ENCODE data around the gene SYNE3.

The SYNE3 gene

GRCh38 chr14:95493503-95493902, 22.9 kb downstream of the SYNE3 start:
- peak in 1 of 58 donors; percentile 10 for DNase-seq

GRCh38 chr14:95491936-95492608, 24.4 kb downstream of the SYNE3 start:
- DNase-seq: no peak

- peak in 4 of 58 donors; percentile 26 to 54 (median 32) for DNase-seq
Measured at GRCh38 chr14:95490727-95491451, 25.6 kb downstream of the SYNE3 start.

DNA sequence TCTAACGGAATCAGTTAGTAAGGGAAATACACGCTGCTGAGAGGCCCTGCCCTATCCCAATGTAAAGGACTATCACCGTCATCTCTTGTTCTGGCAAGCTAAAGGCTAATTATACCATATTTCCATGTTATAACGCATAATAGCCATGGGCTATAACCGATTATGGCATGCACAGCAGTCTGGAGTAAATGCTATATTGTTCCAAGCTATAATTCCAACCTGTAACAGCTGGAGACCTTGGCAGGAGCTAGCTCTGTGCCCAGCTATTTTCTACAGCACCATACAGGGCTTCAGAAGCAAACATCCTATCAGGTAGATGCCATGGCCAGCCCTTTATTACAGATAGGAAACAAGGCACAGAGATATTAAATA, 26.3 kb downstream of the SYNE3 start:
- no peak for DNase-seq

GRCh38 chr14:95489214-95490137, 27.0 kb downstream of the SYNE3 start:
- peak in 7 of 58 donors; percentile 25 to 53 (median 37) for DNase-seq

- peak in 35 of 58 donors; percentile 13 to 71 (median 43) for DNase-seq
Measured at GRCh38 chr14:95488376-95489213, 27.9 kb downstream of the SYNE3 start.

GRCh38 chr14:95487669-95488084, 28.8 kb downstream of the SYNE3 start:
- DNase-seq: no peak

GRCh38 chr14:95486875-95487668, 29.4 kb downstream of the SYNE3 start:
- DNase-seq: no peak

GRCh38 chr14:95485222-95485819, 31.1 kb downstream of the SYNE3 start:
- no peak for DNase-seq

GRCh38 chr14:95484296-95484695, 32.2 kb downstream of the SYNE3 start:
- DNase-seq: no peak

DNA sequence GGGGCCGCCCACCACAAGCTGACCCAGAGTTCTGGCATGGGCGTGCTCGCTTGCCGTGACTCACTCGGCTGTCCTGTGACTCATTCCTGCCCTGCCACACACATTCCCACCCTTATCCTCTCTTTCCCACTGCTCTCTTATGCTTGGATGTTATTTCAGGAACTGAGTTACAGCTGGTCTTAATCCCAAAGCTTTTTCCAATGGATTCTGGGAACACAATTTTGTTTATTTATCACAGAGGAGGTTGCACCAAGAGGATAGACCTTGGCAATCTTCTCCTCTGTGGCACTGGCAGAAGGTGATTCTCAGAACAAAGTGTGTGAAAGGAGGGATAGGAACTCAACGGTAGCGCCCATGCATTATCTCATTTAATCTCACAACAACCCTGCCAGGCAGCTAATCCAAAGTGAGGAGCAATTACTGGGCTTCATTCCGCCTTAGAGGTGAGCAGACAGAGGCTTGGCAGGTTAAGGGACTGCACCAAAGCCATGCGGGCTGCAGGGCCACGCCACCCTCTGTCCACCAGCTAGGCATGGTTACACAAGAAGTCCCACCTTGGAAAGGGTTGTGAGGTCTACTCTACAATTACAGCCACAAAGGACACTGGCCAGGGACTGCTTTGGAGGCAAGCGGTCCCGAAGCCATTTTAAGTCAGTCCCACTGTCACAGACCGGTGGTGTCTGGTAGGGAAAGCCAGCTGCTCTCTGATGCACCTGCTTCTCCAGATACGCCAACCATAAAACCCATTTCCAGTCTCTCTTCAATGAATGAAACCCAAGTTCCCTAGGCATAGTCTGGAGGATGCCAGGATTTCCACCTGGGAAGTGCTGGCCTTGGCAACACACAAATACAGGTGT, 32.9 kb downstream of the SYNE3 start:
- peak in 7 of 58 donors; percentile 7 to 74 (median 45) for DNase-seq

DNA sequence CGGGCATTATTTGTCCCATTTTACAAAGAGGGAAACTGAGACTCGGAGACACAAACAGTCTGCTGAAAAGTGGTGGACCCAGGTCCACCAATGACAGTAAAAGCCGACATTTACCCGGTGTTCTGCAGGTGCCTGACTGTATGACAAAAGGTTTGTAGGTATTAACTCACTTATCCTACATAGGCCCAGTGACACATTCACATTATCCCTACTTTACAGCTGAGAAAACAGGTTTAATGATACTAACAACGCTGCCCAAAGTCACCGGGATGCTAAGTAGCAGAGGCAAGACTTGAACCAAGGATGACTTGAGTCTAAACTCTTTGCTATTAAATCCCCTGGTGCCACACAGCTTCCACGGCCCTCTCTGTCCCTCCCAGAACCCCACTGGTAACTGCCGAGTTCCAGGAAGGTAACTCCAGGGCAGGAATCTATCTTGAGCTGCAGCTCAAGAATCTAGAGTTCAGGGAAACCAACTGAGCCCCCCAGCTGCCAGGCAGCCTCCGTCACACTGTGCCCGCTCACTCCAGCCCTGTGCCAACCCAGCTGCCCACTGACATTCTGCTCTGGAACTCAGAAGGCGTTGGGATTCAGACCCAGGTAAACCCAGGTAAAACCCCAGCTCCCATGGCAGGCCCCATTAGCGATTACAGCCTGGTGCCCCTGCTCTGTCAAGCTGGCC, 33.7 kb downstream of the SYNE3 start:
- DNase-seq: peak in 1 of 58 donors; percentile 44

- DNase-seq: no peak
Measured at GRCh38 chr14:95481391-95482022, 34.9 kb downstream of the SYNE3 start.

DNA sequence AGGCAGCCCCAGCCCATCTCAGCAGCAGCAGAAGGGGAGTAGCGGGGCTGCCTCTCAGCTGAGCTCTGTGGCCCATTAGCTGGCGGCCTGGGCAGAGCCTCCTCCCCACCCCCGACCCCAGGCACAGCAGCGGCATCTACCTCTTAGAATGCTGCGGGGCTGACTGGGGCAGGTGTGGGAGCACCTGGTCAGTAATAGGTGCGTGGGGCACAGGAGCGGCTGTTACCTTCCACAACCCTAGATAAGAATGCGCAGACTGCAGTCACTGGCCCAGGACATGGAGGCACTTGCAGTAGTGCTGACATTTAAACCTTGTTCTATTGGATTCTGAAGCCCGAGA, 35.6 kb downstream of the SYNE3 start:
- no peak for DNase-seq

DNA sequence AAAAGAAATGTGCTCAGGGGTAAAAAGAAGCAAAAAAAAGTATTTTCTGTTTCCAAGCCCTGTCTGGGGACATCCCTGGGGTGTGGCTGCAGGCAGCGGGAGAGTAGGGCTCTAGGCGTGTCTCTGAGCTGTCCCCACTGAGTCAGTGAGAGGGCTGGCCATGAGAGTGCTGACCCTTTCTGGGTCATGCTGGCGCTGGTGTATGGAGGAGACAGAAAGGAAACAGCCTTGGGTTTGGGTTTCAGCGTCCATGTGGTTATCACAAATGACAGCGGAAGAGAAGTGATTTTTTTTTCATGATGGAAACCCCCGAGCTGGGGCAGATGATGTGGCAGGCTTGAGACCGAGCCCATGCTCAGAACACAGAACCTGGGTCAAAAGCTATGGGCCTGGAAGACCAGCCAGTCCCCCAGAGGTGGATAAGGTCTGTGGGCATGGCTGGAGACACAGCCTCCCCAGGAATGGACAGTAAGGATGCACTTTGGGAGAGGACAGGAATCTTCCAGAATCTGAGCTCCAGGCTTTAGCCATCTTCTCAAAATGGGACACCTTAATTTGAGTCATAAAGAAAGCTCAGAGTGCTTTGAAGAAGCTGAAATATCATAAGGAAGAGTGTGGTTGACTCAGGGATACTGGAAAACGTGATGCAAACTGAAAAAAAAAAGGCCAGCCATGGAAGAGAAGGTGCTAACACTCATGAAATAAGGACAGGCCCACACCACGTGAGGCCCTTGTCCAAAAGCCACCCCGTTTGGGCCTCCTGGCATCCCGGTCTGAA, 36.2 kb downstream of the SYNE3 start:
- no peak for DNase-seq

- no peak for DNase-seq
Measured at GRCh38 chr14:95479494-95479893, 37.0 kb downstream of the SYNE3 start.

DNA sequence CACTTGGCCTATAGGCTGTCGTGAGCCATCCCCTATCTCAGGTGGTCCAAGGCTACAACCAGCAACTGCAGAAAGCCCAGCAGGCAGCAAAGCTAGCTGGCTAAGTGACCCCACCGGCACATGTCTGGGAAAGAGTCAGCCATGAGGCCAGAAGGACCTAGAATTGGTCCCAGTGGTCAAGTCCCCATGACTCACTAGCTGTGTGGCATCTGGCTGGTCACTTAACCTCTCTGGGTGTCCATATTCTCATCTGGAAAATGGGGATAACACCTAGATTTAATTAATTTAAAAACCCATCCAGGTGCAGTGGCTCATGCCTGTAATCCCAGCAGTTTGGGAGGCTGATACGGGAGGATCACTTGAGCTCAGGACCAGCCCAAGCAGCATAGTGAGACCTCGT, 37.6 kb downstream of the SYNE3 start:
- DNase-seq: no peak
